GM19372 (cell line): ENCODE data around the gene PARD3.
"Not testable (repeated sequence)": the region's sequence is repeated elsewhere in the genome, so short reads cannot be mapped to it uniquely, and the experiment has no call there.

Experiments used
- ATAC-seq: cut with Tn5 transposase; IDR thresholded peaks from one replicate; pipeline ENCODE4 v1.9.1; 2021; ENCODE audit warnings: mild to moderate bottlenecking, low read depth, moderate library complexity; ENCODE audit not compliant: unreplicated experiment

PARD3 gene

DNA sequence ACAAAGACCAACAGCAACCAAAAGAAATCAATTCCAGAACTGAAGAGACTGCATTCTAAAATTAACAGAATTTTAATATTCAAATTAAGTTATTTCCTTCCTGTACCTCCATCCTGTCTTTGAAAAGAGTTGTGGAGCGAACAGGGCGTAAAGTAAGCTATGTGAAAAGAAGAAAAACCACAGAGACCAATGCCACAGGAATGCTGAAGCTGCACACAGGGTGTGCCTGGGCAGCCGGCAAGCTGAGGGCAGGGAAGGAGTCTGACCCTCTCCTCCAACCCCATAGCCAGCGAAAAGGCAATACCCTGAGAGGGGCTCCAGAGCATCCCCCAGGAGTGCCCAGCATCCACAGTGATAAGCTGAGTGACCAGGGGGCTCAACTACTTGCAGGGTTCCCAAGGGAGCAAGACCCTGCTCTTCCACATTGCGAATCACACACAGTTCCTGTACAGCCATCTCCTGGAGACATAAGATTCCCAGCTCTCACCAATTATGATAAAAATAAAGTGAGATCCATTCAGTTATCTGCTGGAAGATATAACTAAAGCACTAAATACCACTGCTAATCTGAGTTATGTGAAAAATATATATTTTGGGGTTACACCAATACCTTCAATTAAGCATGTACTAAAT, 93.8 kb downstream of the PARD3 start:
- no peak for ATAC-seq

GRCh38 chr10:34719746-34720145, 95.3 kb downstream of the PARD3 start:
- ATAC-seq = no peak

DNA sequence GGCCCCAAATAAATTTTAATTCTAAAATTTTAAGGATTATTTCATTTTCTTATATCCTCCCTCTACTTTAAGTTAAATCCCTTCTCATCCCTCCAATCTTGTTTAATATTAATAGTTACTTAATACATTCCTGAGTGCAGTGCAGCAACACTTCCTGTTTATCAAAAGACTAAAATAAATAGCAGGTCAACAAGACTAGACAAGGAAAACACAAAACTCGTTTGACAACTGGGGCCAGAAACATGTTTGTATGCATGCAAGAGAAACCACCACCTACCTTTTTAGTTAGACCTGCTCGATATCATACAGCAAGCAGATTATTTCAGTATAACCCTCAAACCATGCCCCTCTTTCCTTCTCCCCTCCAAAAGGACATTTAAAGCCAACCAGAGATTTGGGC, 95.8 kb downstream of the PARD3 start:
- ATAC-seq = no peak

DNA sequence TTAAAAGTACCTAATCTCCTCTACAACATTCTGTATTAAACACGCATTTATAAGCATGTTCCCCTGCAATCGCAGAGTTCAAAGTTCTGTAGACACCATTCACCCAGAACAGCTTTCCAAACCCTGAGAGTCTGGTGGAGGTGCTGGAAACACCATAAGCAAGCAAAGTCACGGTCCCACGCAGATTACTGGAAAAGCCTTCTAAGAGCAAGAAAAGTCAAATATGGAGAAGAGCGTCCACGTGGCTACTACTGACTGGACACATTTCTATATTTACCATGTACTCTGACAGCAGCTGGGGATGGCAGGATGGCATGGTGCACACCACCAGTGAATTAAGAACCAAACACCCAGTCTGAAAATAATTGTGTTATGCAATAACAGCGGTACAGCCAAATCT, 97.7 kb downstream of the PARD3 start:
- no peak for ATAC-seq

GRCh38 chr10:34716958-34717357, 98.1 kb downstream of the PARD3 start:
- peak; percentile 83 for ATAC-seq

- no peak for ATAC-seq
These were observed 98.9 kb downstream of the PARD3 start for GRCh38 chr10:34716234-34716633.

GRCh38 chr10:34715511-34716187, 99.4 kb downstream of the PARD3 start:
- no peak for ATAC-seq

DNA sequence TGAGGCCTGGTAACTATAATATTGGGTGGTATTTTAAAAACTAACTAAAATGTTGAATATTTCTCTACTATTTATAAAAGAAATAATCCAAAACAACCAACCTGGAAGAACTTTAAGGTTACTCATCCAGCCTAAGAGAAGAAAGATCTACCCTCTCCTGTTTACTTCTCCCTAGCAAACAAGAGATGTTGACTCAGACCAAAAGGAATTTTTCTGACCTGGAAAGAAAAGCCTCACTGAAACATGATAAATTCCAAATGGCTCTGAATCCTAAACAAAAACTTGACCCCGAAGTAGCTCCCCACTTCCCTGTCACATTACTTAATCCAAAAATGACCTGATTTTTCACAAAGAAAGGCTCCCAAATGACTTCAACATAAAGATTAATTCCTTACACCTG, 101.2 kb downstream of the PARD3 start:
- no peak for ATAC-seq

DNA sequence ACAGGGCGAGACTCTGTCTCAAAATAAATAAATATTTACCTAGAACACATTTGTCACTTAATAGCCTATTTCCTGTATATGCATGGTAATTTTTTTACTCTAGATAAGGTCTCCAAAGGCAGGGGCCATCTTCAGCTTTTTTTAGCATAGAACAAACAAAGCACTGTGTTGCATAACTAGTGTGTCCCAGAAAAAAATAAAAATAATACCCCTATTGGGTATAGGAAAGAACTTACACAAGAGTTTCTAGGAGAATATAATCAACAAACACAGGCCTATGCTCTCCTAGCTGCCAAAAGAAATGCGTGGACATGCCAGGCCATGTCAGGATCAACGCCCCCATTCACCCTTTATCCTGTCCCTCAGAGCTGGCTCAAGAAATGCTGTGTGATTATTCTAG, 103.6 kb downstream of the PARD3 start:
- ATAC-seq = no peak

DNA sequence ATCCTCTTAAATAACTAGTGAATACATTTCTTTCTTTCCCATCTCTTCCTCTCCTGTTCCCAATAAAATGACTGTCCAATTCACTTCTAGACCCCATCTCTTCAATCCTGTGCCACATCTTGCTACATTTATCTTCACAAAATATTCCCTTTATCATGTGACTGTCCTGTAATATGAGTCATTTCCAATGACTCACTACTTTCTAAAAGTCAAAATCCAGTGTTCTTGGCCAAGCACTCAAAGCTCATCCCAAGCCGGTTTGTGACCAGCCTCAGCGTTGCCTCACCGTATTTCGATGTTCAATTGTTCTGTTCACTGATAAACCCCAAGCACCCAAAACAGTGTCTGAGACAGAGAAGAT, 104.7 kb downstream of the PARD3 start:
- no peak for ATAC-seq

DNA sequence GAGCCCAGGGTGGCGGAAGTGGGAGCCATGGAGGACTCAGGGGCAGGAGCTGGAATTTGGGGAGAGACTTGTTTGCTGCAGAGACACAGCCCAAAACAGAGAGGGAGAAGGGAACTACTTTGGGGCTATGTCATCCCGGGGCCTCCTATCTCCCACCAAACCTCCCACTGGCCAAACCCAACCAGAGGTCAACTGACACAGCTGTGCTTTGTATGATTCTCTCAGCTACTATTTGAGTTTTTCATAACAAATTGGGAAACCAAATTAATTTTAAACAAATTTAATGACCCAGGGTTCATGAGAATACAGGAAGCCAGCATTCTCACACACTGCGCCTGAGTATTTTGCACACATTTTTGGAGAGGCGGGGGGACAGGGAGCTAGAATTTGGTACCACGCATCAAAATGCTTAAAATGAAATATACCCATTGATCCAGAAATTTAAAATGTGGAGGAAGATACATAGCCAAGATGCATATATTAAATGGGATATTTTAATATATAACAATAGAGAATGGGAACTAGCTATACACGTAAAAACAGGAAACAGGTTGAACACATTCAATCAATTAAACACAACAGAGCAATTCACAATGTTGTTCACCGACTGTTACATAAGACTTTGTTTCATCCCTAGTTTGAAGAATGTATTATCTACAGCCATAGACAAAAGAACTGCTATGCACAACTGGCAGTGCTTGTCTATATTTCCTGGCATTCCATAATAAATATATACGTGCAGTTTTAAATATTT, 105.3 kb downstream of the PARD3 start:
- no peak for ATAC-seq

DNA sequence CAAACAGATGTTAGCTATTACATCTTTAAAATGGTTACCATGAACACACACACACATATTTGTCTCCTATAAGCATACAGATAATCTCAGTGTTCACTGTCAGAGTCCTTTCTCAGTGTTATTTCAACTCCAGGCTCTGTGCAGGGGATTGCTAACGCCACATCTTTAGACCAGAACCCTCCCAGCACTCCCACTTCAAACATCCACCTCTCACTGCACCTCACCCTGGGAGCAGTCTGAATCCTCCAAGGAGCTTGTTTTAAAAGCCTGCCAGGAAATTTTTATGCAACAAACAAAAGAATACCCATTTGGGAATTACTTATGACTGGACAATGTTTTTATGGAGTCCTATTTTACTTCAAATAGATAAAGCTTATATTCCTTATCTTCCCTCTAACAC, 107.4 kb downstream of the PARD3 start:
- ATAC-seq = no peak

DNA sequence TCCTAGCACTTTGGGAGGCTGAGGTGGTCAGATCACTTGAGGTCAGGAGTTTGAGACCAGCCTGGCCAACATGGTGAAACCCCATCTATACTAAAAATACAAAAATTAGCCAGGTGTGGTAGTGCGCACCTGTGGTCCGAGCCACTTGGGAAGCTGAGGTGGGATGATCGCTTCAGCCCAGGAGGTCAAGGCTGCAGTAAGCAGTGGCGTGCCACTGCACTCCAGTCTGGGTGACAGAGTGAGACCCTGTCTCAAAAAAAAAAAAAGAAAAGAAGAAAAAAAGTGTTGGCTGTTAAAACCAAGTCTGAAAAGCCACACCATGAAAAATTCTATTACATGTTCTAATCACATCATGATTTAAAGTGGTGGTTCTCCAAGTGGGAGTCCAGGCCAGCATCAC, 108.1 kb downstream of the PARD3 start:
- not testable (repeated sequence) for ATAC-seq

DNA sequence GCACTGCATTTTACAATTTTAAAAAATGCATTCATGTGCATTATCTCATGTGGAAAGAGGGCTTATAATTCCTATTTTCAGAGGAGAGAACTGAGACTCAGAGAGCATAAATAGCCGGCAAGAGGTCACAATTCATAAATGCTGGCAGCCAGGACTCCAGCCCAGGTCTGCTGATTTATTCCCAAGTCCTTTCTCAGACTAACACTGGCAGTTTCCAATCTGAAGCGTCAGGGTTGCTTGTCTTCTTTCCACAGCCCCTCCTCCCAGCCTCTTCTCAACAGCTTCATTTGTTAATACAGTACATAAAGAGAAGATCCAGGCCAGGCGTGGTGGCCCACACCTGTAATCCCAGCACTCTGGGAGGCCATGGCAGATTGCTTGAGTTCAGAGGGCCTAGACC, 108.9 kb downstream of the PARD3 start:
- ATAC-seq = no peak

GRCh38 chr10:34705563-34705962, 109.5 kb downstream of the PARD3 start:
- peak; percentile 64 for ATAC-seq

DNA sequence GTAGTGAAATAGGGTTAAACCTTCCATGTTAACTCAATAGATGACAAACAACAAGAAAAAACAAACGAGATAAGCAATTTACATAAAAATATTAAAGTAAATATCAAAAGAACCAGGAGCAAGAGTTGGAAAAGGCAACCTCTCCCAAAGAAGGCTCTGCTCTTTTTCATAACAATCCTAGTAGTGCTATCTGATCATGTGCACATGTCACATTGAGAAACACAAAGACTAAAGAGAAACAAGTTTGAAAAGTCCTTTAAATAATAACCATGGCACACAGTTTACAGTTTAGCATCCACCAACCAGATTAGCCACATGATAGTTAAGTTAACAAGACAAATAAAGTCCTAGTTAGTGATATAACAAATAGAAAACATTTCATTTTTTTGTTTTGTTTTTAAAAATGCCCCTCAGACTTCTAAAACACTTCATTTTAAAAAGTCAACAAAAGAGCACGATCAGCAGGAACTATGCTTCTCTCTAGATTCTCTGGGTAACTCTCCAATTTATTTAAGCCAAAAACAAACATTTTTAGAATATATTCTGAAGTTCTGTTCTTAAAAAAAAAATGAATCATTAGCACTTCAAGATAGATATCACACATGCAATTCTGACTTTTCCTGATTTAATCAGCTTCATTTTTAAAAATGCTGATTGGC, 110.4 kb downstream of the PARD3 start:
- ATAC-seq = no peak

GRCh38 chr10:34702982-34703381, 112.1 kb downstream of the PARD3 start:
- ATAC-seq = no peak

GRCh38 chr10:34702093-34702937, 112.8 kb downstream of the PARD3 start:
- no peak for ATAC-seq

- ATAC-seq = no peak
These were observed 113.9 kb downstream of the PARD3 start for GRCh38 chr10:34701194-34701593.

- not testable (repeated sequence) for ATAC-seq
These were observed 114.3 kb downstream of the PARD3 start for GRCh38 chr10:34700752-34701151.
